Endodermal cell (in vitro differentiated cells): Measurements from ENCODE around the gene IFNGR2. TPM values are rescaled to one million over a fixed set of nuclear protein-coding genes. Genes with fewer than 3 reads are reported as not detected.
"Not testable (repeated sequence)": the region's sequence is repeated elsewhere in the genome, so short reads cannot be mapped to it uniquely, and the experiment has no call there.

Source experiments
- DNase-seq: peaks from one replicate; pipeline ENCODE4 v3.0.0-alpha.2; 2017
- H3K27ac ChIP-seq: 2 replicates; pipeline ENCODE4 v1.5.1; 2013; ENCODE audit warnings: mild to moderate bottlenecking, low read depth, low read length, moderate library complexity
- H3K27me3 ChIP-seq: 2 replicates; pipeline ENCODE4 v1.6.1; 2013; ENCODE audit warnings: mild to moderate bottlenecking, low read length, moderate library complexity; ENCODE audit not compliant: insufficient read depth, control insufficient read depth, poor library complexity, severe bottlenecking
- H3K36me3 ChIP-seq: 2 replicates; pipeline ENCODE4 v1.7.0; 2013; ENCODE audit warnings: mild to moderate bottlenecking, low read length, moderate library complexity; ENCODE audit not compliant: control insufficient read depth, insufficient read depth
- H3K4me1 ChIP-seq: one replicate; pipeline ENCODE4 v1.7.0; 2013; ENCODE audit warnings: low read length; ENCODE audit not compliant: control insufficient read depth, insufficient read depth
- H3K4me3 ChIP-seq: 2 replicates; pipeline ENCODE4 v1.5.1; 2013; ENCODE audit warnings: mild to moderate bottlenecking, low read length, moderate library complexity
- H3K9ac ChIP-seq: 2 replicates; pipeline ENCODE4 v1.6.1; 2013; ENCODE audit warnings: mild to moderate bottlenecking, low read length, moderate library complexity; ENCODE audit not compliant: poor library complexity, severe bottlenecking; ENCODE audit errors: extremely low read depth
- H3K9me3 ChIP-seq: 2 replicates; pipeline ENCODE4 v1.6.1; 2013; ENCODE audit warnings: mild to moderate bottlenecking, low read length, moderate library complexity; ENCODE audit not compliant: control insufficient read depth
- H3K27ac Mint-ChIP-seq: 2 replicates; pipeline ENCODE4 v1.8.0; 2020; ENCODE audit warnings: mixed read lengths
- H3K27me3 Mint-ChIP-seq: 2 replicates; pipeline ENCODE4 v1.8.0; 2021; ENCODE audit warnings: mild to moderate bottlenecking, mixed read lengths; ENCODE audit not compliant: insufficient read depth
- H3K36me3 Mint-ChIP-seq: 2 replicates; pipeline ENCODE4 v1.8.0; 2020; ENCODE audit warnings: low read depth, mixed read lengths
- H3K4me1 Mint-ChIP-seq: 2 replicates; pipeline ENCODE4 v1.8.0; 2020; ENCODE audit warnings: mixed read lengths
- H3K4me3 Mint-ChIP-seq: 2 replicates; pipeline ENCODE4 v1.8.0; 2020; ENCODE audit warnings: mild to moderate bottlenecking, moderate library complexity, mixed read lengths
- H3K9me3 Mint-ChIP-seq: 2 replicates; pipeline ENCODE4 v1.8.0; 2020; ENCODE audit warnings: mild to moderate bottlenecking, mixed read lengths
- WGBS, 2 experiments: methylation state at CpG; one replicate each; pipeline versions ENCODE4 v1.1.5 to v1.1.7; 2013; ENCODE audit warnings: missing lambda C conversion rate in 2 of 2, mixed read lengths in 1 of 2; ENCODE audit not compliant: insufficient coverage in 1 of 2, insufficient read length in 1 of 2; 5-methylcytosine and 5-hydroxymethylcytosine counted together
- total RNA-seq, 2 donors: library from RNA; stranded (reverse); fragmentation: NEBNext Ultra II Directional in 1 of 2; extraction: Animal tissue kit (Norgen Biotek cat#: 25700) in 1 of 2; gene quantifications; 2 replicates in 1 of 2; 3 replicates in 1 of 2; pipeline ENCODE4 v1.2.1, GENCODE V29; 2021
- TF ChIP-seq, protein P1 (sequence below): fragments of 200-600 bp; sonication (generic); conservative IDR thresholded peaks from 2 replicates; pipeline ENCODE4 v1.5.0; 2021; ENCODE audit warnings: antibody characterized with exemption, mild to moderate bottlenecking

The IFNGR2 gene
- total RNA-seq, 2 donors from 2014 or later: 41.9 to 55.1 TPM

- WGBS, 2 experiments: 94 to 100% methylated on average over 6 to 8 of the region's 8 CpGs
- Mint-ChIP-seq H3K4me1 (peaks cover 32% of the 10 kb centered on the region), H3K4me3 (no peak overlapping the region), H3K27me3 (no peaks in the 10 kb centered on the region), H3K36me3 (peaks cover 43% of the 10 kb centered on the region), H3K27ac (no peak overlapping the region), H3K9me3 (no peaks in the 10 kb centered on the region)
- H3K9ac ChIP-seq: no peak overlapping the region
- no peak overlapping the region for H3K4me3 ChIP-seq
- H3K36me3 ChIP-seq: peaks cover 44% of the 10 kb centered on the region
- H3K4me1 ChIP-seq: peaks cover 3% of the 10 kb centered on the region
- TF ChIP-seq, protein P1, sequence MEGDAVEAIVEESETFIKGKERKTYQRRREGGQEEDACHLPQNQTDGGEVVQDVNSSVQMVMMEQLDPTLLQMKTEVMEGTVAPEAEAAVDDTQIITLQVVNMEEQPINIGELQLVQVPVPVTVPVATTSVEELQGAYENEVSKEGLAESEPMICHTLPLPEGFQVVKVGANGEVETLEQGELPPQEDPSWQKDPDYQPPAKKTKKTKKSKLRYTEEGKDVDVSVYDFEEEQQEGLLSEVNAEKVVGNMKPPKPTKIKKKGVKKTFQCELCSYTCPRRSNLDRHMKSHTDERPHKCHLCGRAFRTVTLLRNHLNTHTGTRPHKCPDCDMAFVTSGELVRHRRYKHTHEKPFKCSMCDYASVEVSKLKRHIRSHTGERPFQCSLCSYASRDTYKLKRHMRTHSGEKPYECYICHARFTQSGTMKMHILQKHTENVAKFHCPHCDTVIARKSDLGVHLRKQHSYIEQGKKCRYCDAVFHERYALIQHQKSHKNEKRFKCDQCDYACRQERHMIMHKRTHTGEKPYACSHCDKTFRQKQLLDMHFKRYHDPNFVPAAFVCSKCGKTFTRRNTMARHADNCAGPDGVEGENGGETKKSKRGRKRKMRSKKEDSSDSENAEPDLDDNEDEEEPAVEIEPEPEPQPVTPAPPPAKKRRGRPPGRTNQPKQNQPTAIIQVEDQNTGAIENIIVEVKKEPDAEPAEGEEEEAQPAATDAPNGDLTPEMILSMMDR: no peak
- H3K27ac ChIP-seq: no peak overlapping the region
- H3K9me3 ChIP-seq: no peaks in the 10 kb centered on the region
- no peak for DNase-seq
- H3K27me3 ChIP-seq: no peaks in the 10 kb centered on the region
These were observed 8.8 kb downstream of the IFNGR2 start for GRCh38 chr21:33411949-33412430.

DNA sequence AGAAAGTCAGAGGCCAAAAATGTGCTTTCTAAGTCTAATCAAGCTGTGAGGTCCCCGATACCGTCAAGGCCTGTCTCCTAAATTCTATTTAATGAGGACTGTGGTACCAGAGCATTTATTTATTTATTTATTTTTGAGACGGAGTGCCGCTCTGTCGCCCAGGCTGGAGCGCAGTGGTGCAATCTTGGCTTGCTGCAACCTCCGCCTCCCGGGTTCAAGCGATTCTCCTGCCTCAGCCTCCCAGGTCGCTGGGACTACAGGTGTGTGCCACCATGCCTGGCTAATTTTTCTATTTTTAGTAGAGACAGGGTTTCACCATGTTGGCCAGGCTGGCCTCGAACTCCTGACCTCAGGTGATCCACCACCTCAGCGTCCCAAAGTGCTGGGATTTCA, 9.2 kb downstream of the IFNGR2 start:
- peaks cover 47% of the 10 kb centered on the region for H3K36me3 ChIP-seq
- Mint-ChIP-seq H3K36me3 (peaks cover 43% of the 10 kb centered on the region), H3K4me1 (peaks cover 31% of the 10 kb centered on the region)
- H3K9ac ChIP-seq, H3K4me3 Mint-ChIP-seq, H3K4me3 ChIP-seq, H3K9me3 ChIP-seq, H3K4me1 ChIP-seq, H3K27me3 Mint-ChIP-seq, H3K27ac ChIP-seq, DNase-seq, H3K27me3 ChIP-seq, H3K27ac Mint-ChIP-seq, H3K9me3 Mint-ChIP-seq: not testable (repeated sequence)
- WGBS, 2 experiments: 91 to 94% methylated on average over 10 to 12 of the region's 12 CpGs

GRCh38 chr21:33412832-33413519, 9.8 kb downstream of the IFNGR2 start:
- Histone ChIP-seq H3K4me3 (no peak overlapping the region), H3K4me1 (peaks cover 3% of the 10 kb centered on the region), H3K27ac (no peak overlapping the region), H3K9ac (no peak overlapping the region), H3K36me3 (peaks cover 47% of the 10 kb centered on the region), H3K9me3 (no peaks in the 10 kb centered on the region), H3K27me3 (no peaks in the 10 kb centered on the region)
- Mint-ChIP-seq H3K9me3 (no peaks in the 10 kb centered on the region), H3K4me1 (peaks cover 31% of the 10 kb centered on the region), H3K27ac (peak overlapping the region; percentile 37), H3K27me3 (no peaks in the 10 kb centered on the region), H3K4me3 (no peak overlapping the region), H3K36me3 (peaks cover 46% of the 10 kb centered on the region)
- DNase-seq: peak; percentile 78
- WGBS, 2 experiments: 86% methylated on average over 5 to 9 of the region's 9 CpGs
- TF ChIP-seq, protein P1: no peak
